GM12872 (cell line): ENCODE data around the gene MLLT6.

Experiments
- CTCF ChIP-seq: IDR thresholded peaks from 3 replicates; pipeline ENCODE4 v1.5.1; 2011; ENCODE audit warnings: low read depth, mild to moderate bottlenecking, low read length, moderate library complexity; ENCODE audit not compliant: insufficient read depth

Gene MLLT6

GRCh38 chr17:38746849-38747462, 41.9 kb downstream of the MLLT6 start:
- TF ChIP-seq CTCF, result no peak

DNA sequence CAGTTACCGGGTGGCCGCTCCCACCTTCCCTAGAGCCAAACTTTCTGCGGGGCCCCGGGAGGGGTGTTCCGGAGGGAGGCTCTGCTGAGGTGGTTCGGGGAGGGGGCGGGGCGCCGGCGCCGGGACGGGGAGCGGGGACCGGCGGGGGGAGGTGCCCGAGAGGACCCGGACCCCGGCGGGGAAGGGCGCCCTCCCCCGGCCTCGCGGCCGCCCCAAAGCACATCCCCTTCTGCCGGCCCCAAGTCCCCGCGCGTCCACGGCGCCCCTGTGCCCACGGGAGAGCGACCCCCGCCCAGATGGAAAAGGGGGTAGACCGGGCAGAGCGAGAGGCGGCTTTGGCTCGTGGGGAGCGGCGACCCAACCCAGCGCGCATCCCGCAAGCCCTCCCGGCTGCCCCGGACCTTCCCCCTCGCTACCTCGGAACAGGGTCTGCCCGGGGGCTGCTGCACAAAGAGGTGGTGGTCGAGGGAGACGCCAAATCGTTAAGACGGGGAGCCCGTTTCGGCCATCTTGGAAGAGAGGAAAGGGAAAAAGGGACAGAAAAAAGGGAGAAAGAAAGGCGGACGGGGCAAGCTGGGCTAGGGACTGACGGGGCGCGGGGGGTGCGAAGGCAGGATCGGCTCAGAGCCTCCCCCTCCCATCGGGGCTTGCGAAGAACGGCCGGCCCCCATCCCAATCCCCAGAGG, 42.5 kb downstream of the MLLT6 start:
- TF ChIP-seq CTCF, result no peak

GRCh38 chr17:38748149-38748891, 43.2 kb downstream of the MLLT6 start, which contains the start of gene PCGF2:
TSS of gene PCGF2 (minus strand) at chr17:38748336. CDS start at chr17:38740402, 7,934 bp downstream.
- TF ChIP-seq CTCF, result no peak

- no peak for TF ChIP-seq CTCF
These were observed 43.8 kb downstream of the MLLT6 start for GRCh38 chr17:38748892-38749222.

GRCh38 chr17:38749223-38750043, 44.4 kb downstream of the MLLT6 start:
- TF ChIP-seq CTCF, result 0 out of 3 replicates have a peak, but pooled peaks have one; percentile 4

DNA sequence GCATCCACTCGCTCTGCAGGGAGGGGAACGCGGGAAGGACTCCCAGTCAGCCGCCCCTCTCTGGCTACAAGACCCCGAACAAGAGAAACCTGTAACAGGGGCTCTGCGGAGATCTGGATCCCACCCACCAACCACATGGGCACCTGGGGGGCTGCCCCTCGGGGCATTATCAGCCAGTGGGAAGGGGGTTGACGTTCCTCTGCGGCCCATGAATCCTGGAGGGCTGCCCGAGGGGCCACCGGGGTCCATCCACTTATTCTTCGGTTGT, 44.9 kb downstream of the MLLT6 start:
- TF ChIP-seq CTCF, result no peak

GRCh38 chr17:38750312-38751121, 45.4 kb downstream of the MLLT6 start:
- no peak for TF ChIP-seq CTCF
